Natural killer cell (primary cell): ENCODE data around the gene TMEM273. TPM values are rescaled to one million over a fixed set of nuclear protein-coding genes. Genes with fewer than 3 reads are reported as not detected.

Experiments used
- ATAC-seq, 3 donors: fragments of 150-1000 bp in 2 of 3; fragments of 200-7000 bp in 1 of 3; cut with Tn5 transposase; 1 replicate in 1 of 3; 2 replicates in 2 of 3; pipeline ENCODE4 v1.10.0; 2021; ENCODE audit warnings: mild to moderate bottlenecking in 2 of 3, moderate library complexity in 2 of 3
- DNase-seq, 2 donors: peaks; one replicate each; pipeline versions ENCODE4 v3.0.0 to v3.0.0-alpha.2; 2013 to 2021; ENCODE audit warnings: mixed read lengths in 1 of 2
- H3K27ac ChIP-seq: one replicate; pipeline ENCODE4 v1.5.1; 2013; ENCODE audit warnings: mild to moderate bottlenecking, low read length
- H3K27me3 ChIP-seq: one replicate; pipeline ENCODE4 v1.6.1; 2013; ENCODE audit warnings: low read length; ENCODE audit not compliant: control insufficient read depth, insufficient read depth
- H3K36me3 ChIP-seq: one replicate; pipeline ENCODE4 v1.6.1; 2013; ENCODE audit warnings: low read length; ENCODE audit not compliant: control insufficient read depth, insufficient read depth
- H3K4me1 ChIP-seq: one replicate; pipeline ENCODE4 v1.6.1; 2013; ENCODE audit warnings: low read length; ENCODE audit not compliant: control insufficient read depth, insufficient read depth
- H3K4me3 ChIP-seq: one replicate; pipeline ENCODE4 v1.5.1; 2013; ENCODE audit warnings: low read length
- H3K9me3 ChIP-seq: one replicate; pipeline ENCODE4 v1.6.1; 2013; ENCODE audit warnings: low read length; ENCODE audit not compliant: control insufficient read depth, insufficient read depth
- H3K27ac Mint-ChIP-seq, 2 donors: one replicate each; pipeline ENCODE4 v1.8.0; 2022; ENCODE audit warnings: mild to moderate bottlenecking in 2 of 2, mixed read lengths in 2 of 2, moderate library complexity in 1 of 2
- H3K27me3 Mint-ChIP-seq, 2 donors: one replicate each; pipeline ENCODE4 v1.8.0; 2022; ENCODE audit warnings: low read depth in 2 of 2, mixed read lengths in 2 of 2
- H3K36me3 Mint-ChIP-seq: one replicate; pipeline ENCODE4 v1.8.0; 2022; ENCODE audit warnings: mixed read lengths
- H3K4me1 Mint-ChIP-seq, 2 donors: one replicate each; pipeline ENCODE4 v1.8.0; 2022; ENCODE audit warnings: mixed read lengths in 2 of 2
- H3K4me3 Mint-ChIP-seq: one replicate; pipeline ENCODE4 v1.8.0; 2022; ENCODE audit warnings: mild to moderate bottlenecking, moderate library complexity, mixed read lengths
- H3K9me3 Mint-ChIP-seq, 2 donors: one replicate each; pipeline ENCODE4 v1.8.0; 2022; ENCODE audit warnings: mixed read lengths in 2 of 2
- WGBS: methylation state at CpG from one replicate; pipeline ENCODE4 v1.1.7; 2013; ENCODE audit warnings: missing lambda C conversion rate; ENCODE audit not compliant: insufficient coverage; 5-methylcytosine and 5-hydroxymethylcytosine counted together
- intact Hi-C: fragments of 100-400 bp; cut with micrococcal nuclease; formaldehyde crosslinking; loops from one replicate; pipeline ENCODE4 v1.14.2; 2022
- total RNA-seq, 4 donors: library from RNA; stranded (reverse); fragments of 120-200 nt in 1 of 4; gene quantifications; one replicate each; pipeline versions ENCODE4 v1.2.3 to v1.2.4, GENCODE V29; 2013 to 2022
- TF ChIP-seq, protein P1 (sequence below): fragments of 200-600 bp; IDR thresholded peaks from one replicate; pipeline ENCODE4 v1.8.0; 2022; ENCODE audit warnings: antibody characterized with exemption

Gene TMEM273
- total RNA-seq, 3 donors from 2014 or later (not counting 1 experiment from before 2014, with no cell fraction given): 11.6 to 46.3 (median 29.4) TPM

DNA sequence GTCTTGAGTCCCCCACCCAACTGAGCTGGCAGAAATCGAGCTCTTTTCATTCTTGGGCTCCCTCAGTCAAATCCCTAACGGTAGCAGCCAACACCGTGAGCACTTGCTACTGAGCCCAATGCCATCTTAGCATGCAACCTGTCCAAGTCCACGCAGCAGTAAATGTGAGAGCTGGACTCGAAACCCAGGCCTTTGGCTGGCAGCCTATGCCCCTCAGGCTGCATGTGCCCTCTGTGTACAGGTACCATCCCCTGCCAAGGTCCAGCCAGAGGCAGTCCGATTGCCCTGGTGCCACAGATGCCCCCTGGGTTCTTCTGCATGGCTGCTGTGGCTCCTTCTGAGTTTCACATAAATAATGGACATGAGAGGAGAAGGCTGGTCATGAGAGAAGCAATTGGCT lies 1.2 kb upstream of the TMEM273 start:
- intact Hi-C loops: loop anchor here (5.0 kb wide), 1 partner anchor 83 kb away; no protein-coding TSS in a partner anchor

DNA sequence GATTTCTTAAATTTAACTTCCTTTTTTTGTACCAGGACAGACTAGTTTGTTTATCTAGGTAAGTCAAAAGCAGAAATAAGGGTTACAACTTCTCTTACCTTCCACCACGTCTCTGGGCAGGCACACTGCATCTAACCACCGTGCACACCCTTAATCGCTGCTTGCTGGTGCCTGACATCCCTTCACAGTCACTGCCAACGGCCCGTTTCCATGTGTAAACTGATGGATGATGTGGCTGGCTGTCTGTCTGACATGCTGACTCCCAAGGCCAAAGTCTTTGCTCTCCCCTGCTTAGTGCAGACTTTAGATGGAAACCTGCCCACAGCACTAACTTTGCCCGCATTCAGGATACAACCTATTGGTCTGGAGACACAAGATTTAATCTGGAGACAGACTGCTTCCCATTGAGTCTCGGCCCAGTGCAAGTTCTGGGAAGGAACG lies 1.1 kb downstream of the TMEM273 start:
- Mint-ChIP-seq H3K9me3 (no peaks in the 10 kb centered on the region), H3K27ac (peak overlapping the region; percentile 72 to 80), H3K4me3 (peak overlapping the region; percentile 83), H3K4me1 (peaks cover 80 to 82% of the 10 kb centered on the region in 2 donors), H3K36me3 (no peaks in the 10 kb centered on the region), H3K27me3 (no peaks in the 10 kb centered on the region)
- no peaks in the 10 kb centered on the region for H3K36me3 ChIP-seq
- DNase-seq: no peak
- WGBS: 45% methylated on average over 8 of the region's 8 CpGs
- no peaks in the 10 kb centered on the region for H3K27me3 ChIP-seq
- ATAC-seq: no peak
- H3K4me1 ChIP-seq: peaks cover 60% of the 10 kb centered on the region
- TF ChIP-seq, protein P1, sequence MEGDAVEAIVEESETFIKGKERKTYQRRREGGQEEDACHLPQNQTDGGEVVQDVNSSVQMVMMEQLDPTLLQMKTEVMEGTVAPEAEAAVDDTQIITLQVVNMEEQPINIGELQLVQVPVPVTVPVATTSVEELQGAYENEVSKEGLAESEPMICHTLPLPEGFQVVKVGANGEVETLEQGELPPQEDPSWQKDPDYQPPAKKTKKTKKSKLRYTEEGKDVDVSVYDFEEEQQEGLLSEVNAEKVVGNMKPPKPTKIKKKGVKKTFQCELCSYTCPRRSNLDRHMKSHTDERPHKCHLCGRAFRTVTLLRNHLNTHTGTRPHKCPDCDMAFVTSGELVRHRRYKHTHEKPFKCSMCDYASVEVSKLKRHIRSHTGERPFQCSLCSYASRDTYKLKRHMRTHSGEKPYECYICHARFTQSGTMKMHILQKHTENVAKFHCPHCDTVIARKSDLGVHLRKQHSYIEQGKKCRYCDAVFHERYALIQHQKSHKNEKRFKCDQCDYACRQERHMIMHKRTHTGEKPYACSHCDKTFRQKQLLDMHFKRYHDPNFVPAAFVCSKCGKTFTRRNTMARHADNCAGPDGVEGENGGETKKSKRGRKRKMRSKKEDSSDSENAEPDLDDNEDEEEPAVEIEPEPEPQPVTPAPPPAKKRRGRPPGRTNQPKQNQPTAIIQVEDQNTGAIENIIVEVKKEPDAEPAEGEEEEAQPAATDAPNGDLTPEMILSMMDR: no peak
- no peaks in the 10 kb centered on the region for H3K9me3 ChIP-seq
- peak overlapping the region; percentile 7 for H3K4me3 ChIP-seq
- intact Hi-C loops: loop anchor here (5.0 kb wide), 1 partner anchor 85 kb away; no protein-coding TSS in a partner anchor
- no peak overlapping the region for H3K27ac ChIP-seq

More for the DNA sequence above, 1.2 kb upstream of the TMEM273 start:
- Mint-ChIP-seq H3K4me3 (peak overlapping the region; percentile 83), H3K36me3 (no peaks in the 10 kb centered on the region), H3K27me3 (no peaks in the 10 kb centered on the region), H3K27ac (peak overlapping the region; percentile 72 to 80), H3K9me3 (no peaks in the 10 kb centered on the region), H3K4me1 (peaks cover 68 to 74% of the 10 kb centered on the region in 2 donors)
- Histone ChIP-seq H3K9me3 (no peaks in the 10 kb centered on the region), H3K4me3 (no peak overlapping the region), H3K27me3 (no peaks in the 10 kb centered on the region), H3K36me3 (no peaks in the 10 kb centered on the region), H3K4me1 (peaks cover 52% of the 10 kb centered on the region), H3K27ac (peak overlapping the region; percentile 73)
- WGBS: 89% methylated on average over 6 of the region's 6 CpGs
- TF ChIP-seq, protein P1: no peak
- DNase-seq: no peak
- ATAC-seq: no peak

GRCh38 chr10:49186613-49187012 lies 1.6 kb downstream of the TMEM273 start:
- Mint-ChIP-seq H3K27ac (peak overlapping the region; percentile 72 to 80), H3K27me3 (no peaks in the 10 kb centered on the region), H3K4me3 (peak overlapping the region; percentile 83), H3K36me3 (no peaks in the 10 kb centered on the region), H3K4me1 (peaks cover 84 to 86% of the 10 kb centered on the region in 2 donors), H3K9me3 (no peaks in the 10 kb centered on the region)
- Histone ChIP-seq H3K4me1 (peaks cover 60% of the 10 kb centered on the region), H3K4me3 (no peak overlapping the region), H3K27ac (no peak overlapping the region), H3K27me3 (no peaks in the 10 kb centered on the region), H3K36me3 (no peaks in the 10 kb centered on the region), H3K9me3 (no peaks in the 10 kb centered on the region)
- intact Hi-C loops: loop anchor here (5.0 kb wide), 1 partner anchor 86 kb away; no protein-coding TSS in a partner anchor
- 87% methylated on average over 4 of the region's 4 CpGs for WGBS
- DNase-seq (no peak), ATAC-seq (no peak)
- TF ChIP-seq, protein P1: no peak

DNA sequence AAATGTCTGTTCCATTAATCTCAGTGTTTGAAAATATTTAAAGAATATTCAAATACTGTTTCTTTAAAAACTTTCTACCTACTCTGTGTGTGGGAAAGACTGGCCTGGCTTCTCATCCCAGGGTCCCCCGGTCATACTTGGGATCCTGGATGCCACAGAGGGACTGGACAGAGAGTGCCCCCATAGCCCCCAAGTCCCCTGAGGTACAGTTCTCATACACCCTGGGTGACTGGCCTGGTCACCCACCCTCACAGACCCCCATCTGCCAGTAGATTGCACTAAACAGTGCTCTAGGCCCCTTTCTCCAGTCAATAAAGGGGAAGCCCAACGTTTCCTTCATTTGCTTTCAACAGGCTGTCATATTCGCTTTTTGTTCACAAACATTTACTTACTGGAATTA lies 3.0 kb downstream of the TMEM273 start:
- TF ChIP-seq, protein P1: no peak
- H3K36me3 Mint-ChIP-seq: no peaks in the 10 kb centered on the region
- DNase-seq: no peak
- peaks cover 84 to 87% of the 10 kb centered on the region in 2 donors for H3K4me1 Mint-ChIP-seq
- Histone ChIP-seq H3K27ac (no peak overlapping the region), H3K27me3 (no peaks in the 10 kb centered on the region), H3K36me3 (no peaks in the 10 kb centered on the region), H3K9me3 (no peaks in the 10 kb centered on the region), H3K4me1 (peaks cover 54% of the 10 kb centered on the region), H3K4me3 (no peak overlapping the region)
- no peaks in the 10 kb centered on the region for H3K27me3 Mint-ChIP-seq
- ATAC-seq: no peak
- intact Hi-C loops: loop anchor here (5.0 kb wide), 1 partner anchor 87 kb away; no protein-coding TSS in a partner anchor
- no peaks in the 10 kb centered on the region for H3K9me3 Mint-ChIP-seq
- peak overlapping the region; percentile 80 to 88 for H3K27ac Mint-ChIP-seq
- WGBS: 90% methylated on average over 2 of the region's 3 CpGs
- H3K4me3 Mint-ChIP-seq: peak overlapping the region; percentile 25
